Vagina (tissue), 2 donors: ENCODE results near the gene PPP2R2B.

ENCODE experiments used
- POLR2A ChIP-seq, 2 donors: fragments of 450-650 bp; IDR thresholded peaks; one replicate each; pipeline ENCODE4 v1.6.1; 2017; ENCODE audit warnings: antibody characterized with exemption in 2 of 2, mild to moderate bottlenecking in 2 of 2, moderate library complexity in 2 of 2
- TF ChIP-seq, protein P1 (sequence below), 3 experiments: fragments of 450-650 bp in 2 of 3; fragments of 200-600 bp in 1 of 3; sonication (generic) in 1 of 3; IDR thresholded peaks; one replicate each; pipeline ENCODE4 v1.5.1; 2017 to 2019; ENCODE audit warnings: antibody characterized with exemption in 3 of 3, mild to moderate bottlenecking in 2 of 3, moderate library complexity in 2 of 3

DNA sequence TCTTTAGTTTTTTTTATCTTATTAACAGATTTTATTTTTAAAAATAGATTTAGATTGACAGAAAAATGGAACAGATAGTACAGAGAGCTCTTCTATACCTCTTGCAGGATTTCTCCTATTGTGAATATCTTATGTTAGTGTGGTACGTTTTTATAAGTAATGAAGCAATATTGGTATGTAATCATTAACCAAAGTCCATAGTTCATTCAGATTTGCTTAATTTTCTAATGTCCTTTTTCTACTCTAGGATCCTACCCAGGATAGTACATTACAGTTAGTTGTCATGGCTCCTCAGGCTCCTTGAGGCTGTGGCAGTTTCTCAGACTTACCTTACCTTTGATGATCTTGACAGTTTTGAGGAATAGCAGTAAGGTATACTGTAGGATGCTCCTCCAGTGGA is 30.4 kb downstream of the PPP2R2B start:
- TF ChIP-seq, protein P1, sequence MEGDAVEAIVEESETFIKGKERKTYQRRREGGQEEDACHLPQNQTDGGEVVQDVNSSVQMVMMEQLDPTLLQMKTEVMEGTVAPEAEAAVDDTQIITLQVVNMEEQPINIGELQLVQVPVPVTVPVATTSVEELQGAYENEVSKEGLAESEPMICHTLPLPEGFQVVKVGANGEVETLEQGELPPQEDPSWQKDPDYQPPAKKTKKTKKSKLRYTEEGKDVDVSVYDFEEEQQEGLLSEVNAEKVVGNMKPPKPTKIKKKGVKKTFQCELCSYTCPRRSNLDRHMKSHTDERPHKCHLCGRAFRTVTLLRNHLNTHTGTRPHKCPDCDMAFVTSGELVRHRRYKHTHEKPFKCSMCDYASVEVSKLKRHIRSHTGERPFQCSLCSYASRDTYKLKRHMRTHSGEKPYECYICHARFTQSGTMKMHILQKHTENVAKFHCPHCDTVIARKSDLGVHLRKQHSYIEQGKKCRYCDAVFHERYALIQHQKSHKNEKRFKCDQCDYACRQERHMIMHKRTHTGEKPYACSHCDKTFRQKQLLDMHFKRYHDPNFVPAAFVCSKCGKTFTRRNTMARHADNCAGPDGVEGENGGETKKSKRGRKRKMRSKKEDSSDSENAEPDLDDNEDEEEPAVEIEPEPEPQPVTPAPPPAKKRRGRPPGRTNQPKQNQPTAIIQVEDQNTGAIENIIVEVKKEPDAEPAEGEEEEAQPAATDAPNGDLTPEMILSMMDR (IDR thresholded peaks at IDR 0.05) = no peak
- no peak for TF ChIP-seq POLR2A (IDR thresholded peaks at IDR 0.05)
